ENCODE results near the gene SEMA4D. TPM values are rescaled to one million over a fixed set of nuclear protein-coding genes. Genes with fewer than 3 reads are reported as not detected.

SEMA4D gene
- total RNA-seq, 4 donors from 2014 or later = 13.4 to 27.3 (median 24.8) TPM

DNA sequence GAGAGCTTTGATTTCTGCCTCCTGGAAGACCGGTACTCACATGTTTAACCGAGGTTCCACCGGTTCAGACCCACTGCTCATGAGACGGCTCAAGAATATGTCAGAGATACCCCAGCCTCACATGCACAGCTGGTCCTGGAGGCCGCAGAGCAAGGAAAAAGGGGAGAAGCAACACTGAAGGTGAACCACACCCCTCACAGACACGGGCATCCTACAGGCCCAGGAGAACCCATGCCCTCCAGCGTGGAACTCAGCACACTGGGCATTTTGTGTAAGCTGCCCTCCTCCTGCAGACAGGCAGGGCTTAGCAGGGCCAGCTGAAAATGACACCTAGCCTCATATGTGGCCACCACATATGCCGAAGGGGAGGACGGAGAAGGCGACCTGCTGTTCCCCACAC, 37.4 kb downstream of the SEMA4D start:
- Histone ChIP-seq H3K27ac (peak overlapping the region in 2 of 4 donors; percentile 19 to 42), H3K4me3 (no peak overlapping the region), H3K4me1 (peaks cover 0 to 42% (median 13%) of the 10 kb centered on the region in 4 donors), H3K36me3 (no peaks in the 10 kb centered on the region), H3K9me3 (no peaks in the 10 kb centered on the region), H3K27me3 (no peaks in the 10 kb centered on the region)
- no peak for DNase-seq (ENCODE audit: low spot score in 2 of 2)
- WGBS, 2 donors = 88 to 89% methylated on average over 10 of the region's 10 CpGs
- TF ChIP-seq EP300 (IDR thresholded peaks at IDR 0.05) = no peak
- no peak for TF ChIP-seq POLR2A (IDR thresholded peaks at IDR 0.05)
- TF ChIP-seq, protein P1, sequence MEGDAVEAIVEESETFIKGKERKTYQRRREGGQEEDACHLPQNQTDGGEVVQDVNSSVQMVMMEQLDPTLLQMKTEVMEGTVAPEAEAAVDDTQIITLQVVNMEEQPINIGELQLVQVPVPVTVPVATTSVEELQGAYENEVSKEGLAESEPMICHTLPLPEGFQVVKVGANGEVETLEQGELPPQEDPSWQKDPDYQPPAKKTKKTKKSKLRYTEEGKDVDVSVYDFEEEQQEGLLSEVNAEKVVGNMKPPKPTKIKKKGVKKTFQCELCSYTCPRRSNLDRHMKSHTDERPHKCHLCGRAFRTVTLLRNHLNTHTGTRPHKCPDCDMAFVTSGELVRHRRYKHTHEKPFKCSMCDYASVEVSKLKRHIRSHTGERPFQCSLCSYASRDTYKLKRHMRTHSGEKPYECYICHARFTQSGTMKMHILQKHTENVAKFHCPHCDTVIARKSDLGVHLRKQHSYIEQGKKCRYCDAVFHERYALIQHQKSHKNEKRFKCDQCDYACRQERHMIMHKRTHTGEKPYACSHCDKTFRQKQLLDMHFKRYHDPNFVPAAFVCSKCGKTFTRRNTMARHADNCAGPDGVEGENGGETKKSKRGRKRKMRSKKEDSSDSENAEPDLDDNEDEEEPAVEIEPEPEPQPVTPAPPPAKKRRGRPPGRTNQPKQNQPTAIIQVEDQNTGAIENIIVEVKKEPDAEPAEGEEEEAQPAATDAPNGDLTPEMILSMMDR (IDR thresholded peaks at IDR 0.05) = no peak

DNA sequence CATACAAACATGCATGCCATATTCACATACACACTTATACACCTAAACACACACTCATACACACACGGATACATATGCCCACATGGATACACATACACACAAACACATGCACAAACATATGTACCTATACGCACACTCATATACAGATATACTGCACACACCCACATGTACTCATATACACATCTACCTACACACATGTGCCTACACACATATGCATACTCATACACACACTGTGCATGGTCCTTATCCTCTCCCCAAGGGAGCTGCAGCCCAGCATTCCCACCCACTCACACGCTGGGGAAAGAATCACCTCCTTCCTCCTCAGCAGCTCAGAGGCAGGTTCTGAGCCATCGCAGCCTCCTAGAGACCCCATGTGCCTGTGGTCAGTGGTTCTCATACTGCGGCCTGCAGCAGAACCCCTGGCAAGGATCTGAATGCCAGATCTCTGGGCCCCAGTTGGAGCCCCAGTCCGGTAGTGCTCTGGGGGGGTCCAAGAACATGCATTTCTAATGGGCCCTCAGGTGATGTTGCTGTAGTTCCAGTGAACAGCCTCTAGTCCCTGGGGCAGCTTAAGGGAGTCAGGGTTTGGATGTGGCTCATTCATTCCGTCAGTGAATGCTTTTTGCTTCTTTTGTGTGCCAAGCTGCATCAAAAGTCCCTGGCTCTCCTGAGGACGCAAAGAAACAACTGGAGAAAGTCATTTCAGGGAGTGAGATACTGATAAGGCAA, 39.0 kb downstream of the SEMA4D start:
- no peak for DNase-seq (ENCODE audit: low spot score in 2 of 2)

DNA sequence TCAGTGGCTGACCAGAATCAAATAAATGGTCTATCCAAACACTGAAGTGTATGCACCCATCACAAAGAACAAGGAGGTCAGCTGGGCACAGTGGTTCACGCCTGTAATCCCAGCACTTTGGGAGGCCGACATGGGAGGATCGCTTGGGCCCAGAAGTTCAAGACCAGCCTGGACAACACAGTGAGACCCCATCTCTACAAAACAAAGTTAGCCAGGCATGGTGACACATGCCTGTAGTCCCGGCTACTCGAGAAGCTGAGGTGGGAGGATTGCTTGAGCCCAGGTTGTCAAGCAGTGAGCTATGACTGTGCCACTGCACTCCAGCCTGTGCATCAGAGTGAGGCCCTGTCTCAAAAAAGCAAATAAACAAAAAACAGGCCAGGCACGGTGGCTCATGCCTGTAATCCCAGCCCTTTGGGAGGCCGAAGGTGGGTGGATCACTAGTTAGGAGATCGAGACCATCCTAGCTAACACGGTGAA, 40.5 kb downstream of the SEMA4D start:
- Histone ChIP-seq H3K4me3 (no peak overlapping the region), H3K36me3 (peaks cover 0 to 14% (median 0%) of the 10 kb centered on the region in 3 donors), H3K27me3 (no peaks in the 10 kb centered on the region), H3K9me3 (no peaks in the 10 kb centered on the region), H3K27ac (no peak overlapping the region), H3K4me1 (peaks cover 0 to 32% (median 6%) of the 10 kb centered on the region in 4 donors)
- WGBS, 2 donors = 93 to 96% methylated on average over 9 of the region's 9 CpGs
- no peak for DNase-seq (ENCODE audit: low spot score in 2 of 2)
- TF ChIP-seq, protein P1 (IDR thresholded peaks at IDR 0.05) = no peak
- TF ChIP-seq POLR2A (IDR thresholded peaks at IDR 0.05) (no peak), EP300 (IDR thresholded peaks at IDR 0.05) (no peak)

More for the DNA sequence above, 39.0 kb downstream of the SEMA4D start:
- peaks cover 0 to 33% (median 12%) of the 10 kb centered on the region in 4 donors for H3K4me1 ChIP-seq
- H3K36me3 ChIP-seq = peaks cover 0 to 14% (median 0%) of the 10 kb centered on the region in 3 donors
- no peak overlapping the region for H3K4me3 ChIP-seq
- H3K27ac ChIP-seq = no peak overlapping the region
- WGBS, 2 donors = 83 to 85% methylated on average over 7 to 8 of the region's 8 CpGs
- no peaks in the 10 kb centered on the region for H3K9me3 ChIP-seq
- TF ChIP-seq EP300 (IDR thresholded peaks at IDR 0.05) (no peak), POLR2A (IDR thresholded peaks at IDR 0.05) (no peak)
- TF ChIP-seq, protein P1 (IDR thresholded peaks at IDR 0.05) = no peak
- H3K27me3 ChIP-seq = no peaks in the 10 kb centered on the region

DNA sequence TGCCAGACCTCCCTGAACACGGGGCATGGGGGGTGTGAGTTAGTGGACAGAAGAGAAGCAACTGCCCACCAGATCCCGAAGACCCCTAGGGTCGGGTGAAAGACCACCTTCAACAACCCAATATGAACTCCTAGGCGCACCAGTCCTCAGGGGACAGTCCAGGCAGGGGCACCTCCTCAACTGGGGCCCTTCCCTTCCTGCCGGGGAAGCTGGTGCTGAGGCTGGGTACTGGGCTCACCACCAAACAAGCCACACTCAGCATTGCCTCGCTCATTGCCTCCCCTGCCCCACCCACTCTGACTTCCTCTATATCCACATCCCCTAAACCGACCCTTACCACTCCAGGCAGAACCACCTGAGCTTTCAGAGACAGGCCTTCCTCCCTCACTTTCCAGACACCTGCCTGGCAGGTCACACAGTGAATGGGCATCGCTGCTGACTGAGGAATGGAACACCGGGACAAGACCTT, 42.5 kb downstream of the SEMA4D start:
- Histone ChIP-seq H3K36me3 (peaks cover 0 to 14% (median 0%) of the 10 kb centered on the region in 3 donors), H3K4me3 (no peak overlapping the region), H3K9me3 (no peaks in the 10 kb centered on the region), H3K4me1 (peaks cover 0 to 16% (median 3%) of the 10 kb centered on the region in 4 donors), H3K27ac (no peak overlapping the region), H3K27me3 (no peaks in the 10 kb centered on the region)
- TF ChIP-seq EP300 (IDR thresholded peaks at IDR 0.05) = no peak
- TF ChIP-seq, protein P1 (IDR thresholded peaks at IDR 0.05) = no peak
- TF ChIP-seq POLR2A (IDR thresholded peaks at IDR 0.05) = no peak
- WGBS, 2 donors = 81 to 93% methylated on average over 8 to 9 of the region's 9 CpGs
- DNase-seq (ENCODE audit: low spot score in 2 of 2) = no peak
